H1 (cell line): Measurements from ENCODE around the gene PJA1. TPM values are rescaled to one million over a fixed set of nuclear protein-coding genes. Genes with fewer than 3 reads are reported as not detected.

Source experiments
- CTCF ChIA-PET: fragments of 300-600 bp; sonication (Branson Sonifier 250); formaldehyde crosslinking; loops from one replicate; lab custom pipeline; 2021; ENCODE audit not compliant: partially characterized antibody; lab: Charles Lee
- POLR2A ChIA-PET: fragments of 300-600 bp; sonication (Branson Sonifier 250); formaldehyde crosslinking; loops from one replicate; lab custom pipeline; 2021; ENCODE audit warnings: inconsistent platforms; ENCODE audit not compliant: partially characterized antibody; lab: Charles Lee
- DNase-seq, 2 experiments: peaks; one replicate each; pipeline versions ENCODE4 v3.0.0 to v3.0.0-alpha.2; 2010 to 2022; ENCODE audit warnings: low spot score in 2 of 2, low read depth in 1 of 2, mixed read lengths in 1 of 2
- FAIRE-seq: peaks from 2 replicates; lab custom pipeline; 2011; peaks lifted over from hg19 to GRCh38; lab: Jason Lieb, UNC
- H2AFZ ChIP-seq: 2 replicates; pipeline ENCODE4 v1.8.1; 2012; ENCODE audit warnings: low read length, inconsistent platforms
- H2AK5ac ChIP-seq: 2 replicates; pipeline ENCODE4 v1.6.1; 2013; ENCODE audit warnings: low read depth, low read length
- H2BK120ac ChIP-seq: replicated peaks from 2 replicates; pipeline ENCODE3; 2013; ENCODE audit warnings: low read depth, low read length, inconsistent platforms
- H2BK12ac ChIP-seq: 2 replicates; pipeline ENCODE4 v1.6.1; 2013; ENCODE audit warnings: low read depth, low read length
- H2BK15ac ChIP-seq: 2 replicates; pipeline ENCODE4 v1.6.1; 2013; ENCODE audit warnings: low read length
- H2BK20ac ChIP-seq: 2 replicates; pipeline ENCODE4 v1.6.1; 2013; ENCODE audit warnings: low read length
- H2BK5ac ChIP-seq: 2 replicates; pipeline ENCODE4 v1.6.1; 2013; ENCODE audit warnings: low read depth, low read length
- H3K14ac ChIP-seq: 2 replicates; pipeline ENCODE4 v1.6.1; 2013; ENCODE audit warnings: inconsistent platforms; ENCODE audit not compliant: insufficient read length
- H3K18ac ChIP-seq: 2 replicates; pipeline ENCODE4 v1.6.1; 2013; ENCODE audit warnings: low read length; ENCODE audit errors: extremely low read depth
- H3K23ac ChIP-seq: 2 replicates; pipeline ENCODE4 v1.6.1; 2013; ENCODE audit warnings: inconsistent platforms; ENCODE audit not compliant: insufficient read length
- H3K23me2 ChIP-seq: 2 replicates; pipeline ENCODE4 v1.6.1; 2013; ENCODE audit warnings: low read depth, low read length
- H3K27ac ChIP-seq: 2 replicates; pipeline ENCODE4 v1.6.1; 2011; ENCODE audit warnings: low read depth, low read length, inconsistent platforms
- H3K27me3 ChIP-seq, 4 experiments: replicated peaks in 1 of 4; 1 replicate in 1 of 4; 2 replicates in 3 of 4; pipeline versions ENCODE4 v1.6.1 to v1.8.1; 2011 to 2013; ENCODE audit warnings: low read length in 3 of 4, mild to moderate bottlenecking in 3 of 4, inconsistent platforms in 2 of 4, mixed read lengths in 2 of 4, moderate library complexity in 1 of 4; ENCODE audit not compliant: control insufficient read depth in 3 of 4, insufficient read depth in 3 of 4; ENCODE audit errors: extremely low read depth in 1 of 4
- H3K36me3 ChIP-seq, 4 experiments: 2 replicates each; pipeline versions ENCODE4 v1.6.1 to v1.8.1; 2011 to 2013; ENCODE audit warnings: mild to moderate bottlenecking in 4 of 4, low read length in 3 of 4, moderate library complexity in 2 of 4, control low read depth in 1 of 4, inconsistent platforms in 1 of 4; ENCODE audit not compliant: insufficient read depth in 4 of 4, control insufficient read depth in 2 of 4
- H3K4ac ChIP-seq: replicated peaks from 2 replicates; pipeline ENCODE3; 2013; ENCODE audit warnings: low read length, low read depth, mixed read lengths, inconsistent platforms; ENCODE audit not compliant: insufficient read length
- H3K4me1 ChIP-seq, 4 experiments: replicated peaks in 1 of 4; 1 replicate in 1 of 4; 2 replicates in 3 of 4; pipeline versions ENCODE4 v1.6.1 to v1.8.1; 2011 to 2013; ENCODE audit warnings: low read length in 3 of 4, inconsistent platforms in 2 of 4, mixed read lengths in 1 of 4; ENCODE audit not compliant: insufficient read depth in 4 of 4, control insufficient read depth in 3 of 4
- H3K4me2 ChIP-seq, 2 experiments: 2 replicates each; pipeline versions ENCODE4 v1.6.1 to v1.8.1; 2011 to 2013; ENCODE audit warnings: low read depth in 2 of 2, low read length in 2 of 2, control low read depth in 1 of 2, inconsistent platforms in 1 of 2, mild to moderate bottlenecking in 1 of 2; ENCODE audit not compliant: insufficient read depth in 1 of 2
- H3K4me3 ChIP-seq, 4 experiments: fragments of 200-600, 300-600 bp in 1 of 4; sonication (generic), shearing (Covaris generic), sonication (Bioruptor Twin) in 1 of 4; 2 replicates each; pipeline versions ENCODE4 v1.5.1 to v1.8.1; 2011 to 2016; ENCODE audit warnings: low read length in 4 of 4, low read depth in 3 of 4, control low read depth in 2 of 4, inconsistent platforms in 2 of 4, mild to moderate bottlenecking in 2 of 4, mixed read lengths in 1 of 4, moderate library complexity in 1 of 4; ENCODE audit not compliant: insufficient read depth in 2 of 4; ENCODE audit errors: extremely low read depth in 1 of 4
- H3K56ac ChIP-seq: replicated peaks from 2 replicates; pipeline ENCODE3; 2013; ENCODE audit warnings: low read depth, mild to moderate bottlenecking, mixed read lengths, low read length, inconsistent platforms; ENCODE audit not compliant: insufficient read length
- H3K79me1 ChIP-seq: 2 replicates; pipeline ENCODE4 v1.6.1; 2013; ENCODE audit warnings: low read depth, low read length, control low read depth
- H3K79me2 ChIP-seq, 2 experiments: 2 replicates each; pipeline versions ENCODE4 v1.6.1 to v1.8.1; 2012 to 2013; ENCODE audit warnings: low read length in 2 of 2, mild to moderate bottlenecking in 2 of 2, inconsistent platforms in 1 of 2; ENCODE audit not compliant: insufficient read depth in 2 of 2, control insufficient read depth in 1 of 2
- H3K9ac ChIP-seq, 4 experiments: replicated peaks in 1 of 4; 1 replicate in 1 of 4; 2 replicates in 3 of 4; pipeline versions ENCODE4 v1.6.1 to v1.8.1; 2011 to 2013; ENCODE audit warnings: low read depth in 3 of 4, low read length in 3 of 4, control low read depth in 2 of 4, mild to moderate bottlenecking in 2 of 4, moderate library complexity in 2 of 4, inconsistent platforms in 1 of 4; ENCODE audit errors: extremely low read depth in 1 of 4
- H3K9me3 ChIP-seq, 2 experiments: 2 replicates each; pipeline versions ENCODE4 v1.6.1 to v1.8.1; 2012 to 2013; ENCODE audit warnings: mild to moderate bottlenecking in 2 of 2, moderate library complexity in 2 of 2, control low read depth in 1 of 2, inconsistent platforms in 1 of 2, low read depth in 1 of 2, low read length in 1 of 2, mixed read lengths in 1 of 2; ENCODE audit not compliant: insufficient read depth in 2 of 2
- H4K20me1 ChIP-seq, 2 experiments: replicated peaks in 1 of 2; 2 replicates each; pipeline versions ENCODE3 to v1.8.1; 2011 to 2013; ENCODE audit warnings: inconsistent platforms in 2 of 2, low read length in 2 of 2, mild to moderate bottlenecking in 1 of 2; ENCODE audit not compliant: insufficient read depth in 2 of 2, control insufficient read depth in 1 of 2
- H4K5ac ChIP-seq: 2 replicates; pipeline ENCODE4 v1.6.1; 2013; ENCODE audit warnings: low read length, low read depth, mixed read lengths, inconsistent platforms; ENCODE audit not compliant: insufficient read length
- H4K8ac ChIP-seq: 2 replicates; pipeline ENCODE4 v1.8.0; 2013; ENCODE audit warnings: mild to moderate bottlenecking, moderate library complexity, low read length, inconsistent platforms; ENCODE audit not compliant: insufficient read depth; ENCODE audit errors: extremely low read depth
- H4K91ac ChIP-seq: replicated peaks from 2 replicates; pipeline ENCODE3; 2013; ENCODE audit warnings: low read length, mixed read lengths, inconsistent platforms; ENCODE audit not compliant: insufficient read length
- ATF2 ChIP-seq: IDR thresholded peaks from 2 replicates; pipeline ENCODE4 v1.6.1; 2012; ENCODE audit warnings: low read length, inconsistent platforms
- ATF3 ChIP-seq: IDR thresholded peaks from 2 replicates; pipeline ENCODE4 v1.6.1; 2011; ENCODE audit warnings: low read depth, mild to moderate bottlenecking, low read length; ENCODE audit not compliant: insufficient read depth
- BRCA1 ChIP-seq: IDR thresholded peaks from 2 replicates; pipeline ENCODE4 v1.6.1; 2012; ENCODE audit warnings: low read depth, low read length, improper control_type of control experiment
- CREB1 ChIP-seq: IDR thresholded peaks from 2 replicates; pipeline ENCODE4 v1.6.1; 2012; ENCODE audit warnings: inconsistent platforms
- GABPA ChIP-seq: IDR thresholded peaks from 2 replicates; pipeline ENCODE4 v1.6.1; 2011; ENCODE audit warnings: mild to moderate bottlenecking, low read length, moderate library complexity, borderline replicate concordance; ENCODE audit not compliant: insufficient read depth
- JUND ChIP-seq: IDR thresholded peaks from 2 replicates; pipeline ENCODE4 v1.6.1; 2011; ENCODE audit warnings: mild to moderate bottlenecking, improper control_type of control experiment, low read length
- NANOG ChIP-seq: IDR thresholded peaks from 2 replicates; pipeline ENCODE4 v1.6.1; 2011; ENCODE audit warnings: low read length, low read depth, mild to moderate bottlenecking, inconsistent platforms; ENCODE audit not compliant: insufficient read depth, poor library complexity, severe bottlenecking
- NRF1 ChIP-seq: IDR thresholded peaks from 2 replicates; pipeline ENCODE4 v1.6.1; 2011; ENCODE audit warnings: mild to moderate bottlenecking, low read depth, low read length, improper control_type of control experiment
- RFX5 ChIP-seq: IDR thresholded peaks from 2 replicates; pipeline ENCODE4 v1.6.1; 2011; ENCODE audit warnings: low read depth, low read length, improper control_type of control experiment, borderline replicate concordance
- SIX5 ChIP-seq: IDR thresholded peaks from 2 replicates; pipeline ENCODE4 v1.6.1; 2011; ENCODE audit warnings: mild to moderate bottlenecking, low read depth, low read length
- TAF1 ChIP-seq: IDR thresholded peaks from 2 replicates; pipeline ENCODE4 v1.6.1; 2011; ENCODE audit warnings: mild to moderate bottlenecking, low read depth, low read length
- YY1 ChIP-seq: IDR thresholded peaks from 2 replicates; pipeline ENCODE4 v1.6.1; 2011; ENCODE audit warnings: low read depth, mild to moderate bottlenecking, low read length
- ZNF274 ChIP-seq: IDR thresholded peaks from 2 replicates; pipeline ENCODE4 v1.7.0; 2012; ENCODE audit warnings: low read length, borderline replicate concordance; ENCODE audit errors: extremely low read depth
- WGBS, 2 experiments: shearing (Covaris generic) in 1 of 2; methylation state at CpG; one replicate each; pipeline versions ENCODE4 v1.1.6 to v1.1.7; 2013 to 2015; ENCODE audit warnings: low lambda C conversion rate in 2 of 2, mixed read lengths in 2 of 2, inconsistent platforms in 1 of 2, low coverage in 1 of 2, missing lambda C conversion rate in 1 of 2; ENCODE audit not compliant: insufficient replicate concordance in 2 of 2, insufficient coverage in 1 of 2, insufficient read length in 1 of 2; ENCODE audit errors: extremely low coverage in 1 of 2, missing lambda C conversion rate in 1 of 2; 5-methylcytosine and 5-hydroxymethylcytosine counted together
- polyA plus RNA-seq, 7 experiments: library from polyadenylated mRNA; depleted of rRNA in 3 of 7; stranded (reverse) in 5 of 7; unstranded in 2 of 7; fragments of >200 nt in 5 of 7; fragments of 200-250 nt in 2 of 7; gene quantifications; 1 replicate in 5 of 7; 2 replicates in 1 of 7; 4 replicates in 1 of 7; pipeline versions ENCODE4 v1.2.1 to v1.2.3, GENCODE V29; 2011 to 2013; ENCODE audit warnings: missing spikeins in 2 of 7, mixed read lengths in 2 of 7
- total RNA-seq: library from RNA; stranded (reverse); fragmentation: NEBNext Ultra II Directional; extraction: Animal tissue kit (Norgen Biotek cat#: 25700); gene quantifications from 2 replicates; pipeline ENCODE4 v1.2.1, GENCODE V29; 2021

PJA1 gene
- total and polyA plus RNA-seq, 2 of the 8 experiments (the other 6 are each of a cell fraction or from before 2014, with no cell fraction given), result 25.7 to 37.0 TPM

GRCh38 chrX:69124108-69124507, 41.1 kb downstream of the PJA1 start:
- no peak overlapping the region for H2BK12ac ChIP-seq
- no peak overlapping the region for H2BK20ac ChIP-seq
- H3K23ac ChIP-seq, result no peak overlapping the region
- peaks cover 0 to 4% (median 1%) of the 10 kb centered on the region in 4 experiments; a peak in 5 of 7 replicates for H3K4me1 ChIP-seq
- no peaks in the 10 kb centered on the region for H3K79me2 ChIP-seq
- no peak overlapping the region for H2AK5ac ChIP-seq
- no peaks in the 10 kb centered on the region for H3K23me2 ChIP-seq
- H3K14ac ChIP-seq, result no peak overlapping the region
- no peaks in the 10 kb centered on the region for H3K79me1 ChIP-seq
- H4K5ac ChIP-seq, result no peak overlapping the region
- peaks cover 0 to 12% (median 5%) of the 10 kb centered on the region in 4 experiments; a peak in 4 of 7 replicates for H3K27me3 ChIP-seq
- H2BK5ac ChIP-seq, result no peak overlapping the region
- POLR2A ChIA-PET, result no interaction called here
- no peak overlapping the region for H3K4ac ChIP-seq
- H2AFZ ChIP-seq, result no peak overlapping the region
- H3K18ac ChIP-seq, result no peak overlapping the region
- no peak overlapping the region for H2BK15ac ChIP-seq
- no peak overlapping the region for H3K27ac ChIP-seq
- FAIRE-seq, result no peak
- H3K4me3 ChIP-seq, result no peak overlapping the region
- DNase-seq, result no peak
- WGBS, 2 experiments, result 74% methylated on average over 3 of the region's 3 CpGs; no CpG with 5 or more reads in 1 of the 2 experiments
- no peak overlapping the region for H3K9ac ChIP-seq
- no peak overlapping the region for H3K4me2 ChIP-seq
- H4K20me1 ChIP-seq, result no peaks in the 10 kb centered on the region
- H2BK120ac ChIP-seq, result no peak overlapping the region
- H4K8ac ChIP-seq, result no peak overlapping the region
- CTCF ChIA-PET, result interaction anchor here (1.1 to 2.0 kb wide), 3 partner anchors 9 to 37 kb away, joined by 4 to 10 read pairs (median 4); no protein-coding TSS in a partner anchor
- H4K91ac ChIP-seq, result no peak overlapping the region
- H3K36me3 ChIP-seq, result no peaks in the 10 kb centered on the region
- no peak overlapping the region for H3K56ac ChIP-seq
- H3K9me3 ChIP-seq, result no peaks in the 10 kb centered on the region
- TF ChIP-seq ATF3 (no peak), ATF2 (no peak), GABPA (no peak), NANOG (no peak), RFX5 (no peak), CREB1 (no peak), YY1 (no peak), SIX5 (no peak), JUND (no peak), TAF1 (no peak), ZNF274 (no peak), NRF1 (no peak), BRCA1 (no peak)
